ENCODE measurements around the gene MS4A7. TPM values are rescaled to one million over a fixed set of nuclear protein-coding genes. Genes with fewer than 3 reads are reported as not detected.

MS4A7 gene
- total and polyA plus RNA-seq, 12 donors: 7.8 to 131 (median 62.3) TPM

DNA sequence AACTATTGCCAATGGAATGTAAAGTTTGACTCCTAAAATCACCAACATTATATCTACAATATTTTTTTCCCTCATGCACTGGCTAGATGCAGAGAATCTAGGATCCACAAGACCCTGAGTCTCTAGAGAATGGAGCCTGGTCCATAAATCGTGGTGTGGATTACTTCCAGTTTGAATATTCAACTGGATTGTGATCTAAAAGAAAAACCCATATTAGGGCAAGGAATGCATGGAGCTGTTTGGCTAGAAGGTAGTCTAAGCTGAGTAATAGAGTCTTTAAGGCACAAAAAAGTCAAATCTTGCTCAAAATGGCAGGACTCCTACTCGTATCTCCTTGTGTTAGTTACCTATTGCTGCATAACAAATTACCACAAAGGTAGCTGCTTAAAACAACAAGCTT lies 41.7 kb downstream of the MS4A7 start:
- intact Hi-C loops (cut with DNase I): no loop called here
- DNase-seq: no peak
- Histone ChIP-seq H3K4me3 (no peak overlapping the region), H3K9me3 (replicated peaks in 1 of 3) (peaks cover 0 to 4% (median 0%) of the 10 kb centered on the region in 3 donors), H3K4me1 (replicated peaks in 1 of 2) (no peaks in the 10 kb centered on the region), H3K27ac (no peak overlapping the region), H3K27me3 (no peaks in the 10 kb centered on the region), H3K36me3 (replicated peaks in 1 of 2) (no peaks in the 10 kb centered on the region)
- TF ChIP-seq POLR2A (IDR thresholded peaks at IDR 0.05): no peak
- TF ChIP-seq, protein P1, sequence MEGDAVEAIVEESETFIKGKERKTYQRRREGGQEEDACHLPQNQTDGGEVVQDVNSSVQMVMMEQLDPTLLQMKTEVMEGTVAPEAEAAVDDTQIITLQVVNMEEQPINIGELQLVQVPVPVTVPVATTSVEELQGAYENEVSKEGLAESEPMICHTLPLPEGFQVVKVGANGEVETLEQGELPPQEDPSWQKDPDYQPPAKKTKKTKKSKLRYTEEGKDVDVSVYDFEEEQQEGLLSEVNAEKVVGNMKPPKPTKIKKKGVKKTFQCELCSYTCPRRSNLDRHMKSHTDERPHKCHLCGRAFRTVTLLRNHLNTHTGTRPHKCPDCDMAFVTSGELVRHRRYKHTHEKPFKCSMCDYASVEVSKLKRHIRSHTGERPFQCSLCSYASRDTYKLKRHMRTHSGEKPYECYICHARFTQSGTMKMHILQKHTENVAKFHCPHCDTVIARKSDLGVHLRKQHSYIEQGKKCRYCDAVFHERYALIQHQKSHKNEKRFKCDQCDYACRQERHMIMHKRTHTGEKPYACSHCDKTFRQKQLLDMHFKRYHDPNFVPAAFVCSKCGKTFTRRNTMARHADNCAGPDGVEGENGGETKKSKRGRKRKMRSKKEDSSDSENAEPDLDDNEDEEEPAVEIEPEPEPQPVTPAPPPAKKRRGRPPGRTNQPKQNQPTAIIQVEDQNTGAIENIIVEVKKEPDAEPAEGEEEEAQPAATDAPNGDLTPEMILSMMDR (IDR thresholded peaks at IDR 0.05): no peak
- 13 to 38% (median 27%) methylated on average over 2 of the region's 2 CpGs for WGBS, 4 donors

DNA sequence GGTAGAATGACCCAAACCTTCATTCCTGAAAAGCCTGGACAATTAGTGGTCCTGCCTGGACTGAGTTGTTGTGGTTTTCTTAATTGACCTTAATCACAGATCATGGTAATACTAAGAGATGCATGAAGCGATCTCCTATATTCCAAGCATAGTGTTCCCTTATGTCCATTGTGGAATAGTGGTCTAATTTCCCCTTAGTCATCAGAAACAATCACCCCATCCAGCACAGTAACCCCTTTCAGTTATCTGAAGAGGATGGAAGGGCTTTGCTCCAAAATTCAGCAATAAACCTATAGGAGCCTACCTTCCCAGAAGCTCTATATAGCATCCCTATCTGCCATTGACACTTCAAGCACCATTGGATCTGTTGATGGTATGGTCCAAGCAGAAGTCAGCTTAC lies 44.3 kb downstream of the MS4A7 start:
- intact Hi-C loops (cut with DNase I): no loop called here
- Histone ChIP-seq H3K36me3 (replicated peaks in 1 of 2) (no peaks in the 10 kb centered on the region), H3K9me3 (replicated peaks in 1 of 3) (peaks cover 0 to 4% (median 0%) of the 10 kb centered on the region in 3 donors), H3K27me3 (no peaks in the 10 kb centered on the region), H3K27ac (no peak overlapping the region), H3K4me1 (replicated peaks in 1 of 2) (no peaks in the 10 kb centered on the region), H3K4me3 (no peak overlapping the region)
- no peak for TF ChIP-seq POLR2A (IDR thresholded peaks at IDR 0.05)
- TF ChIP-seq, protein P1 (IDR thresholded peaks at IDR 0.05): no peak
- no peak for DNase-seq
- 67 to 78% (median 72%) methylated on average over 1 of the region's 1 CpG for WGBS, 4 donors

DNA sequence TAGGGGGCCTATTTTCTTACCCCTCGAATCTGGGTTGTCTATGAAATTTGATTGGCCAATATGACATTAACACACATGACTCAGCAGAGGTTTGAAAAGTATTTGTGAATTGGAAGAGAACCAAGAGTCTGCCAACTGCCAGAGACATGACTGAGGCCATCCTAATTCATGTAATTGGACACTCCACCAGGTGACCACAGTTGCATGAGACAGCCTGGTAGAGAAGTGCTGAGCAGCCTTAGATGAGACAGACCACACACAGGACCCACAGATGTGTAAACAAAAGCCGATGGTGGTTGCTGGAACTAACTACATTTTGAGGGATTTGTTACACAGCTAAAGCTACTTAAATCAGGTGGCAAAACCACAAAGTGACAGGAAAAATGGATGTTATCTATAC lies 50.2 kb downstream of the MS4A7 start:
- H3K9me3 ChIP-seq (replicated peaks in 1 of 3): no peaks in the 10 kb centered on the region
- WGBS, 4 donors: 49 to 67% (median 60%) methylated on average over 2 of the region's 2 CpGs
- H3K4me1 ChIP-seq (replicated peaks in 1 of 2): no peaks in the 10 kb centered on the region
- intact Hi-C loops (cut with DNase I): no loop called here
- no peak for TF ChIP-seq POLR2A (IDR thresholded peaks at IDR 0.05)
- TF ChIP-seq, protein P1 (IDR thresholded peaks at IDR 0.05): no peak
- no peaks in the 10 kb centered on the region for H3K27me3 ChIP-seq
- H3K4me3 ChIP-seq: no peak overlapping the region
- H3K27ac ChIP-seq: no peak overlapping the region
- H3K36me3 ChIP-seq (replicated peaks in 1 of 2): no peaks in the 10 kb centered on the region
- no peak for DNase-seq

DNA sequence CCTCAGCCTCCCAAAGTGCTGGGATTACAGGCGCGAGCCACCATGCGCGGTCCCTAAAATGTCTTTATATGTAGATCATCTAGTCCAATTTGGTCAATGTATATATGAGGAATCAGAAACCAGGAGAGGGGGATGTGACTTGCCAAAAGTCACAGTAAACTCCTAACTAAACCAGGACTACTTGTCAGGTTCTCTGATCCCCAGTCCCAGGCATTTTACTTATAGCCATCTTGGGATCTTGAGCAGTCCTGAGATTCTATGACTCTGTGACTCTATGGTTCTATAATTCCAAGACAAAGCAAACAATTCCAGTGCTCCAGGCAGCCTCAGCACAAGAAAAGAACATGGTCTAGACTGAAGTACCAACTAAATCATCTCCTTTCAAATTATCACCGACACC lies 50.9 kb downstream of the MS4A7 start, which contains the start of gene MS4A5:
Gene MS4A5 (plus strand): TSS at position 301 of the 400 bp plus-strand sequence. CDS start 103 bp downstream, outside the sequence.
- intact Hi-C loops (cut with DNase I): no loop called here

More for the DNA sequence above, 50.9 kb downstream of the MS4A7 start, which contains the start of gene MS4A5:
- no peak for TF ChIP-seq POLR2A (IDR thresholded peaks at IDR 0.05)
- TF ChIP-seq, protein P1 (IDR thresholded peaks at IDR 0.05): no peak
- H3K27ac ChIP-seq: no peak within 1 kb of the TSS
- H3K4me1 ChIP-seq (replicated peaks in 1 of 2): no peaks in the 10 kb centered on the region
- no peak for DNase-seq
- no peaks in the 10 kb centered on the region for H3K27me3 ChIP-seq
- H3K36me3 ChIP-seq (replicated peaks in 1 of 2): no peaks in the 10 kb centered on the region
- H3K9me3 ChIP-seq (replicated peaks in 1 of 3): no peaks in the 10 kb centered on the region
- no peak within 1 kb of the TSS for H3K4me3 ChIP-seq
- 86 to 95% (median 94%) methylated on average over 5 of the region's 5 CpGs for WGBS, 4 donors
